ENCODE results near the gene PROK1. TPM values are rescaled to one million over a fixed set of nuclear protein-coding genes. Genes with fewer than 3 reads are reported as not detected.

The PROK1 gene
- total RNA-seq, 4 donors from 2014 or later = 0.72 to 4.2 TPM; not detected in 2

GRCh38 chr1:110489406-110489805 lies 38.5 kb downstream of the PROK1 start:
- Histone ChIP-seq H3K27ac (no peak overlapping the region), H3K9me3 (no peaks in the 10 kb centered on the region), H3K4me1 (no peaks in the 10 kb centered on the region), H3K27me3 (peaks cover 8% of the 10 kb centered on the region), H3K36me3 (no peaks in the 10 kb centered on the region), H3K4me3 (no peak overlapping the region)
- TF ChIP-seq POLR2A (IDR thresholded peaks at IDR 0.05) = no peak
- no peak for TF ChIP-seq EP300 (IDR thresholded peaks at IDR 0.05)
- TF ChIP-seq POLR2AphosphoS5 (IDR thresholded peaks at IDR 0.05) = no peak
- TF ChIP-seq, protein P1, sequence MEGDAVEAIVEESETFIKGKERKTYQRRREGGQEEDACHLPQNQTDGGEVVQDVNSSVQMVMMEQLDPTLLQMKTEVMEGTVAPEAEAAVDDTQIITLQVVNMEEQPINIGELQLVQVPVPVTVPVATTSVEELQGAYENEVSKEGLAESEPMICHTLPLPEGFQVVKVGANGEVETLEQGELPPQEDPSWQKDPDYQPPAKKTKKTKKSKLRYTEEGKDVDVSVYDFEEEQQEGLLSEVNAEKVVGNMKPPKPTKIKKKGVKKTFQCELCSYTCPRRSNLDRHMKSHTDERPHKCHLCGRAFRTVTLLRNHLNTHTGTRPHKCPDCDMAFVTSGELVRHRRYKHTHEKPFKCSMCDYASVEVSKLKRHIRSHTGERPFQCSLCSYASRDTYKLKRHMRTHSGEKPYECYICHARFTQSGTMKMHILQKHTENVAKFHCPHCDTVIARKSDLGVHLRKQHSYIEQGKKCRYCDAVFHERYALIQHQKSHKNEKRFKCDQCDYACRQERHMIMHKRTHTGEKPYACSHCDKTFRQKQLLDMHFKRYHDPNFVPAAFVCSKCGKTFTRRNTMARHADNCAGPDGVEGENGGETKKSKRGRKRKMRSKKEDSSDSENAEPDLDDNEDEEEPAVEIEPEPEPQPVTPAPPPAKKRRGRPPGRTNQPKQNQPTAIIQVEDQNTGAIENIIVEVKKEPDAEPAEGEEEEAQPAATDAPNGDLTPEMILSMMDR (IDR thresholded peaks at IDR 0.05) = no peak
- WGBS = 90% methylated on average over 8 of the region's 15 CpGs
- DNase-seq (ENCODE audit: low spot score in 2 of 2) = no peak

- TF ChIP-seq, protein P1 (IDR thresholded peaks at IDR 0.05) = no peak
- no peak for TF ChIP-seq EP300 (IDR thresholded peaks at IDR 0.05)
- no peak for TF ChIP-seq POLR2AphosphoS5 (IDR thresholded peaks at IDR 0.05)
- TF ChIP-seq POLR2A (IDR thresholded peaks at IDR 0.05) = no peak
- no peak for DNase-seq (ENCODE audit: low spot score in 2 of 2)
- H3K27ac ChIP-seq = no peak overlapping the region
- peaks cover 7% of the 10 kb centered on the region for H3K27me3 ChIP-seq
- H3K9me3 ChIP-seq = no peaks in the 10 kb centered on the region
- H3K4me3 ChIP-seq = no peak overlapping the region
- 91% methylated on average over 13 of the region's 14 CpGs for WGBS
- H3K36me3 ChIP-seq = no peaks in the 10 kb centered on the region
- no peaks in the 10 kb centered on the region for H3K4me1 ChIP-seq
These were observed 39.1 kb downstream of the PROK1 start for GRCh38 chr1:110489973-110490542.

DNA sequence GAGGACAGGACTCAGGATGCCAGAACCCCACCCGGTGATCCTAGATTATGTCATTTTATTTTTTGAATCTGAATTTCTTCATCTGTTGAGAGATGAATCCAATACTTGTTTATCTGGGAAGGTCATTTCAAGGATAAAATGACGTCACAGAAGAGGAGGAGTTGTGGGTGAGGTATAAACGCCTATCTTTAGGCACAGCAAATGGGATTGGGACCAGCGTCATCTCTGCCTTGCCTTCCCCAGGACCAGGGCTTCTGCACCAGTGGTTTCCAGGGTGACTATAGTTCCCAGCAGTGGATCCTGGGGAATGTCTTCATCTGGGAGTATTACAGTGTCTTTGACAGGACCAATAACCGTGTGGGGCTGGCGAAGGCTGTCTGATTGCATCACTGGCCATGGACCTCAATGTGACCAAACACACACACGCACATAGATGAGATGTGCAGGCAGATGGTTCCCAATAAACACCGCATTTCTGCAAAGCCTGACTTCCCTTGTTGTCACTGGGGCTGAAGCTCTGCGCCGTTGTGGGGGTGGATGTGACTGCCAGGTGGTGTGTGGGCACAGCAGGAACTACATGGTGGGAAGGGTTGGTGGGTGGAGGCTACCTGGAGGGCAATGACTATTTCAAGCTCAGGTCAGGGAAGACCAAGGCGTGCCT lies 40.0 kb downstream of the PROK1 start:
- TF ChIP-seq POLR2AphosphoS5 (IDR thresholded peaks at IDR 0.05) (no peak), POLR2A (IDR thresholded peaks at IDR 0.05) (no peak), EP300 (IDR thresholded peaks at IDR 0.05) (no peak)
- TF ChIP-seq, protein P1 (IDR thresholded peaks at IDR 0.05) = no peak
- H3K4me3 ChIP-seq = no peak overlapping the region
- H3K9me3 ChIP-seq = no peaks in the 10 kb centered on the region
- H3K4me1 ChIP-seq = no peaks in the 10 kb centered on the region
- no peak for DNase-seq (ENCODE audit: low spot score in 2 of 2)
- H3K27ac ChIP-seq = no peak overlapping the region
- WGBS = 76% methylated on average over 11 of the region's 11 CpGs
- H3K36me3 ChIP-seq = no peaks in the 10 kb centered on the region
- no peaks in the 10 kb centered on the region for H3K27me3 ChIP-seq

- H3K4me3 ChIP-seq = no peak overlapping the region
- H3K27ac ChIP-seq = no peak overlapping the region
- no peaks in the 10 kb centered on the region for H3K9me3 ChIP-seq
- DNase-seq (ENCODE audit: low spot score in 2 of 2) = no peak
- WGBS = 85% methylated on average over 7 of the region's 7 CpGs
- H3K36me3 ChIP-seq = no peaks in the 10 kb centered on the region
- H3K27me3 ChIP-seq = no peaks in the 10 kb centered on the region
- TF ChIP-seq POLR2AphosphoS5 (IDR thresholded peaks at IDR 0.05) = no peak
- TF ChIP-seq, protein P1 (IDR thresholded peaks at IDR 0.05) = no peak
- TF ChIP-seq POLR2A (IDR thresholded peaks at IDR 0.05) = no peak
- no peak for TF ChIP-seq EP300 (IDR thresholded peaks at IDR 0.05)
- H3K4me1 ChIP-seq = no peaks in the 10 kb centered on the region
These were observed 41.6 kb downstream of the PROK1 start for GRCh38 chr1:110492573-110492972.

DNA sequence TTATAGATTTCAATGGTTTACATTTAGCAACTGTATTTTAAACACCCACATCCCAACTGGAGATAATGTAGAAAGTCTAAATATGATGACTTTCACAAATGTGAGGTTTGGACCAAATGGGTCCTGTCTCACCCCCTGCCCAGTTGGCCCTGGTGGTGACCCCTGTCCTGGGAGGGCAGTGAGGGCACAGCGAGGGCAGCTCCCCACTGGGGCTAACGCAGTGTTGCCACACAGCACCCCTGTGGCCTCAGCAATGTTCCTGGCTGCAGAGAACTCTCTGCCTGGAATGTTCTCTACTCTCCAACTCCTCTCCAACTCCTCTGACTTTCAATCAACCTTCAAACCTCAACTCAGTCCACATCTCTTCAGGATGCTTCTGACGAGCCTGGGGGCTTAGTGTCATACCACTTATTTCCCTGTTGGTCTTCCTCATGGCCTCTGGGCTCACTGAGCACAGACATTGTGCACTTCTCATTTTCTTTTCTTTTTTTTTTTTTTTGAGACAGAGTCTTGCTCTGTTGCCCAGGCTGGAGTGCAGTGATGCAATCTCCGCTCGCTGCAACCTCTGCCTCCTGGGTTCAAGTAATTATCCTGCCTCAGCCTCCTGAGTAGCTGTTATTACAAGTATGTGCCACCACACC lies 42.2 kb downstream of the PROK1 start:
- Histone ChIP-seq H3K9me3 (no peaks in the 10 kb centered on the region), H3K27ac (no peak overlapping the region), H3K36me3 (no peaks in the 10 kb centered on the region), H3K4me3 (no peak overlapping the region), H3K4me1 (no peaks in the 10 kb centered on the region), H3K27me3 (no peaks in the 10 kb centered on the region)
- no peak for TF ChIP-seq EP300 (IDR thresholded peaks at IDR 0.05)
- TF ChIP-seq, protein P1 (IDR thresholded peaks at IDR 0.05) = no peak
- no peak for TF ChIP-seq POLR2AphosphoS5 (IDR thresholded peaks at IDR 0.05)
- no peak for TF ChIP-seq POLR2A (IDR thresholded peaks at IDR 0.05)
- DNase-seq (ENCODE audit: low spot score in 2 of 2) = no peak
- 89% methylated on average over 5 of the region's 5 CpGs for WGBS

Measured in suprapubic skin (tissue), 4 donors.